ENCODE results near the gene SMAD7.

SMAD7 gene

DNA sequence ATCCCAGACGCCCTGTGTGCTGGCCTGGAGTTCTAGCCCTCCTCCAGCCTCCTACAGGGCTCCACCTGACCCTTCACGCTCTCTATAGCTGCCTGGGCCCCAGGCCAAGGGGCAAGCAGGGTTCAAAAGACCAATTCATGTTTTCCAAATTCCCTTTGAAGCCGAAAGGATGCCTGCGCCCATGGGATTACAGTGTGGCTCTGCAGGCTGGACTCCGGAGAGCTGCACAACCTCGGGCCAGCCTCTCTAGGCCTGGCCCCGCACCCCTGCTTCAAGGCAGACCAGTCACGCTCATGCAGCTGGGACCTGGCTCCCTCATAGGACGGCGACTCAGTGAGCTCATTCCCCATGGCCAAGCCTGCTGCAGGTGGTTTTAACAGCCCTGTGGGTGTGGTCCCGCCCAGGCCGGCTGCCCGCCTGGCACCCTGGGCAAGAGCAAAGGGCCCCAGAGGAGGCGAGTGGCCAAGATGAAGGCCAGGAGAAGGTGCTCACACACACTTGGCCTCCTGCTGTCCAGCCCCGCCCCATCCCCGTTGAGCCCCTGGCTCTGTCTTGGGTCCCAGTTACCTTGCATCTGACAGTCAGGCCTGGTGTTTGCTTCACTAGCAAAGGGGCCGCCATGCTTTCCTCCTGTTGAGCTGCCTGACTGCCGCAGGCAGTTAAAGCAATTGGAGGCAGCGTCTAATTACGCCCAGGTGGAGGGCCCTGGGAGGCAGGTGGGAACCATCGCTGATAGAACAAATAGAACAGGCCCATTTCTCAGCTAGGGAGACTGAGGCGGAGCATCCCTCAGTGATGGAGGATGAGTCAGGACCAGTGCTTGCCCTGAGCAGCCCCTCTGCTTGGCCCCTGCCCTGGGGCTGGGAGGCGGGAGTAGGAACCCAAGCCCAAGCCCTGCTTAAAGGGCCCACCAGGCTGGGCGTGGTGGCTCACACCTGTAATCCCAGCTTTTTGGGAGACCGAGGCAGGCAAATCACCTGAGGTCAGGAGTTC lies 56.9 kb downstream of the SMAD7 start:
- DNase-seq: no peak

DNA sequence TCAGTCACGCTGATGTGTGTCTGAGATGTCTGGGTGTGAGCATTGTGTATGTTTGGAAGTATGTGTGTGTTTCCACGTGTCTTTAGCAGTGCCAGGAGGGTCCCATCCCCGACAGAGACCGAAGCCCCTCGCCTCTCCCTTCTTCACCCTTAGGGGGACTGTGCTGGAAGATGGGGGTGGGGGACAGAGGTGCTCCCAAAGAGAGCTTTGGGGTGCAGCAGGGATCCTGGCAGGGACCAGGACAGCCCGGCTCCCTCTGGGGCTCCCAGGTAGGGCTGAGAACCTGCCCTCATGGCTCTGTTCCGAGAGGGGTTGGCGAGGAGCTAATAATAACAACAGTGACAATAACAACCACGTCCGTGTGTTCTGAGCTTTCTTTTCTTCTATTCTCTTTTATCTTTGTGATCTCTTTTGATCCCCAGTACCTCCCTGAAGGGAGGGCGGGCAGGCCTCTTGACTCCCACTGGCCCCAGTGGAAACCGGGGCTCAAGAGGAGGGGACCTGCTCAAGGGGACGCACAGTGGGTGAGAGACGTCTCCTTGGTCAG lies 57.6 kb downstream of the SMAD7 start:
- DNase-seq: no peak

DNA sequence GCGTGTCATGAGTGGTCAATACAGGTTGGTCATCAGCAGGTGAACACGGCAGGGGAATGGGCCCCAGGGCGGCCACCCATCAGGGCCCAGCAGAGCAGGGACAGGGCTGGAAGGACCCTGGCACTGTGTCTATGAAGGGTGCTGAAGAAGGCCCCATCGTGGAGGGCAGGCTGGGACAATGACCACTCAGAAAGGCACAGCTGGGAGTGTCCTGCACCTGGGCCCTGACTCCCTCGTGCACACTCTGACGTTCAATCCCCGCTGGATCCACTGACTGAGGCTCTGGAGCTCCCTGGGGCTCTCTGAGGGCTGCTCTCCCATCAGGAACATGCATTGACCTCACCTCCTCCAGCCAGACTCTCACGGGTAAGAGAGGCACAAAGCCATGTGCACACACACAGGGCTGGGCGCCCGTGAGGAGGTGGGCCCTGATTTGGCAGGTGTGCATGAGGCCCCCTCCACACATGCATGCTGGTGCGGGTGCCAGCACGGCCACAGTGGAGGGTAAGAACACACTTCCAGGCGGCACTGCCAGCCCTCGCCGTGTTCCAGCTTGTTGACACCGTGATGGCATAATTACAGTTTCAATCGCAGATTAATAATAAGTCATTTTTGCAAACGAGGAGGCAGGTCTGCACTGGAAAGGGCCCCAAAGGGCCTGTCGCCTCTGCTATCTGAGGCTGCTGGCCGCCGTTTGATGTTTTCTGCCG lies 58.5 kb downstream of the SMAD7 start:
- DNase-seq: no peak

DNA sequence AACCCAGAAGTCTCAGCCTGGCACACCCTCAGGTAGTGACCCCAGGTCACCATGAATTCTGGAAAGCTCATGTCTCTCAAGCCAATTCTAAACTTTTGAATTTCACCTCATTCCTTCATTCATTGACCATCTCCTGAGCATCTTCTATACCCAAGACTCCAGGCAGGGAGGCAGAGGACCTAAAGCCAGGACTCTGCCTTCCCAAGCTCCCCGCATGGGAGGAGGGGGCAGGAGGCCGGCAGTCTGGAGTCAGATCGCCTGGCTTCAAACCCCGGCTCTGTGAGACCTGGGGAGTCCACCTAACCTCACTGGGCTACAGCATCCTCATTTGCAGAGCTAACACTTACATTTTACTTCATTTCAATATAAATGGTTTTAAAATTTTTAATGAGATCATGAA lies 59.0 kb downstream of the SMAD7 start:
- no peak for DNase-seq

DNA sequence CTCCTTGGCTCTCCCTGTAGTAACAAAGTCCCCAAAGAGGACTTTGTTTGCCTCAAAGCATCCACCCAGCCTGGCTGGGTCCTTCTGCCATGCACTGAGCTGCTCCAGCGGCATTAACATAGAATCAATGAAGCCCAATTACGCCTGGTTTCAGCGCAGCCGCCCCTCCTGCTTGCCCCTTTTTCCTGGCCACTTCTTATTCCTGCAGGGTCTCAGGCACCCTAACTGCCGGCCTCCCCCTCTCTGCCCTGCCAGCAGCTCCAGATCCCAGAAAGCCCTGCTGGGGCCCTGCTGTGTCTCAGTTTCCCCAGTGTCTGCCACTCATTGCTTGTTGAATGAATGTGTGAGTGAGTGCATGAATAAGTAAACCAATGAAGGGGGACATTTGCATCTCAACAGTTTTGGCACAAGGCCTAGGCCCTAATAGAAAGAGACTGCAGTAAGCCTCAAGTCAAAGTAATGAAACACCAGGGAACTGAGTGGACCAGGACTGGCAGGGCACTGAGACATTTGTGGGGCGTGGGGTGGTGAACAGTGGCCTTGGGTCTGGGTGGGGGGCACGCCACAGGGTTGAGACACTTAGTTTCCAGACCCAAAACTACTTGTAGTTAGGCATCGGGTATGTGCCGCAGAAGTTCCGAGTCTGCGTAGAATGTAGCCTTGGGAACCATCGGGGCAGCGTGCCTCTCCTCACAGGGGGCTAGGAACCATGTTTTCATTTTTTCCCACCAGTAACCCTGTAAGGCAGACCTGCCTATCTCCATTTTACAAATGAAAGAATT lies 60.6 kb downstream of the SMAD7 start:
- DNase-seq: no peak

DNA sequence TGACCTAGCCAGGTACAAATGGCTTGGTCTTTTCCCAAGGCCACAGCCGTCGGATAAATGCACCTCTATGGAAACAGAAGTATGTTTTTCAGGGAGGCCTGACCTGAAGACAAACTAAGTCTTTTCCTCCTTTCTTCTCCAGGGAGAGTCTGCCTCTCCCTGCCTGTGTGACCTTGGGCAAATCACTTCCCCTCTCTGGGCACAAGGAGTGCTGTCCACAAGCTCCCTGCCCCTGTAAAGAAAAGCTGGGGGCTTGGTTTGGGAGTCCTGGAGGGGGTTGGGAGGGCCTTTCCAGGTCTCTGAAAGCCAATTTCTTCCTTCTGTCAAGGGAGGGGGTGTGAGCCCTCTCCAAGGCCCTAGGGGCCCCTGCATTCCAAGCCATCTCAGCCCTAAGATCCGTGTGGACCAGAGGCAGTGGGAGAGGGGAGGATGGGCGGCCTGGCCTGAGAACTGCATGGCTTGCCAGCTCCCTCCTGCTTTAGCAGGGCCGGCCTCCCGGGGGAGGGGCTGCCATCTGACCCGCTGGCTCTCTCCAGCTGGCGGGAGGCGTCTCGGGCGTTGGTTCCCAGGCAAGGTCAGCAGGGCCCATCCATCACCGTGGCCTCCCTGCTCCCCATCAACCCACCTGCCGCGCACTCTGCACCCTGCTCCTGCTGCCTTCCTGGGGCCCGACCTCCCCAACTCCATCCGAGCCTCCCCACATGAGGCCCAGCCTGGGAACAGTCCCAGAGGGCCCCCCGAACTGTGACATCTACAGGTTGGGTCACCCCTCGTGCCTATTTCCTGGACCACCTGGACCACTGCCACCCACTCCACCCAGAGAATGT lies 61.4 kb downstream of the SMAD7 start:
- no peak for DNase-seq

DNA sequence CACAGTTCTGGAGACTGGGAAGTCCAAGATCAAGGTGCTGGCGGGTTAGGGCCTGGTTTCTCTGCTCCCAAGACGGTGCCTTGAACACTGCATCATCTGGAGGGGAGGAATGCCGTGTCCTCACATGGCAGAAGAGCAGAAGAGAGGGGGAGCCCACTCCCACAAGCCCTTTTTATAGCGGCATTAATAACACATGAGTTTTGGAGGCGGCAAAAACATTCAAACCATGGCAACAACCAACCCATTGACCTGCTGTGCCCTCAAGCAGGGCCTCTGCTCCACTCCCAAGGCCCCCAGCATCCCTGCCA lies 62.0 kb downstream of the SMAD7 start:
- no peak for DNase-seq

DNA sequence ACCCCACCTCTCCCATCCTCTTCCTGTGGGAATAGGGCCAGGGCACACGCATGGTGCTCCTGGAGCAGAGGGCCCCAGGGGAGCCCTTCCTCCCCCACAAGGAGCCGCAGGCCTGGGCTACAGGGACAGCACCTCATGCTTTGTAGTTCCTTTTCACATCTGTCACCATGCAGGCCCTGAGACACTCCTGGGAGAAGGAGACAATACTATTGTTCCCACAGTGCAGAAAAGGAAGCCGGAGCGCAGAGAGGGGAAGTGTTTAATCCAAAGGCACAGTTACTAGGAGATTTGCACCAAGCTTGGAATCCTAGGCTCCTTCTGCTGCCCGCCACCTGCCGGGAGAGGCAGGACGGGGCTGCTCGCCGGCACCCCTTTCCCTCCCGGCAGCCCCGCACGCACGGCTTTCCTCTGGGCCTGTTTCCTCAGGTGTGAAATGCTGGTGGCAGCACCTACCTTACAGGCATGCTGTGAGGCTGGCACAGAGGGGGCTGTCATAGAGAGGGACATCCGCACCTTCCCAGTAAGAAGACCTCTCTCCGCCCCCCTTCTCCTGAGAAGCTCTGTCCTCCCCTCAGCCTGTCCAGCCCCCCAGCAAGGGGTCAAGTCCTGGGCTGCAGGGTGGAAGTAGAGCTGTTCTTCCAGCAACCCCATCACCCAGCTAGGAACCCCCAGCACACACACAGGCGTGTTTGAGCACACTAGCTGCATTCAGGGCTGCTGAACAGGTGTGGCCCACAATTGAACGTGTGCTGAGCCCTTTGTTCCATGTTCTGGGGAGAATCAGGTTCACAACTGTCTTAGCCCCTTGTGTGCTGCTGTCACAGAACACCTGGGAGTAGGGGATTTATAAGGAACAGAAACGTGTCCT lies 62.6 kb downstream of the SMAD7 start:
- DNase-seq: no peak

DNA sequence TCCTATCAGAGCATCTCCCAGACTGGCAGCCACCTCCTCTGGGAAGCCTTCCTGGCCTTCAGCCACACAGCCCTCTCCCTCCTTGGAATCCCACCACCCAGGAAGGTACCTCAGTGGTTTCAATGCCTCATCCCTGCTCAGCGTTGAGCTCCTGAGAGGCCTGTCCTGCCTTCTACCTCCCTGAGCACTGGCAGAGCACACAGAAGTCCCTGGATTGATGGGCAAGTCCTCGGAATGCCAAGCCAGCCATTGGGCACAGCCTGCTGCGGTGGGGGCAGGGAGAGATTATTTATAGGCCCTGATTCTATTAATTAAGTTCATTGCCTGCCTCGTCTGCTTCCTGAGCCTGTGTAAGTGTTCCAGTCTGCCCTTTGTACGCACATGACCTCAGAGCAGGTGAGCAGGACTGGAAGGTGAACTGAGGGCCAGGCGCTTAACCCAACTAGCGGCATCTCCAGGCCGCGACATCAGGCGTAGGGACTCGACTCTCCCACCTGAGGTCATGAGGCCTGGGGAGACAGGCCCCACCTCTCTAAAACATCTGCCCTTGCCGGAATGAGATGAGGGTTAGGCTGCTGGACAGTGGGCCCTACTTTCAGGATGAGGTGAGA lies 63.4 kb downstream of the SMAD7 start:
- no peak for DNase-seq

DNA sequence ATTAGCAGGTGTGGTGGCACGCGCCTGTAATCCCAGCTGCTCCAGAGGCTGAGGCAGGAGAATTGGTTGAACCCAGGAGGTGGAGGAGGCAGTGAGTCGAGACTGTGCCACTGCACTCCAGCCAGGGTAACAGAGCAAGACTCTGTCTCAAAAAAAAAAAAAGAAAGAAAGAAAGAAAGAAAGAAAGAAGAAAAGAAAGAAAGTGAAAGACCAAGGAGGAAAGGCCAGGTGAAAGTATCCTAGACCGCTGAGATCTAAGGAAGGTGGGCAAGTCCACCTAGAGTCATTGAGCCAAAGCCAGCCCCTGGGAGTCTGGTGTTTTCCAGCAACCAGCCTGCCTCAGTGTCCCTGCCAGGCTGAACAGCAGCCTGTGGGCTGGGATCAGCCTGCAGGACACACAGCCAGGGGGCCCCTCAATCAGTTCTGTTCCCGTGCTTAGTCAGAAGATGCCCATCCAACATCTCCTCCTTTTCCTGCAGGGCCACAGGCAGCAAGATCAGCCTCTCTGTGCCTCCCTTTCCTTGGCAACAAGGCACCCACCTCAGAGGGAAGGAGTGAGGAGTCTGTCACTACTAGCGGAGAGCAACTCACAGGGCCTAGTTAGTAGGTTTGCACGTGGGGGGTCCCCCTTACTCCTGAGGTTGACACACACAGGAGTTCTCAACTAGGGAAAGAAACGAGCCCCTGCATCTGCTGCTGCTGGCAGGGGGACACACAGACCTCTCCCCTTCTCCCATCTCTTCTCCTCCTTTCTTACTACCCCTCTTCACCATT lies 64.1 kb downstream of the SMAD7 start:
- no peak for DNase-seq

DNA sequence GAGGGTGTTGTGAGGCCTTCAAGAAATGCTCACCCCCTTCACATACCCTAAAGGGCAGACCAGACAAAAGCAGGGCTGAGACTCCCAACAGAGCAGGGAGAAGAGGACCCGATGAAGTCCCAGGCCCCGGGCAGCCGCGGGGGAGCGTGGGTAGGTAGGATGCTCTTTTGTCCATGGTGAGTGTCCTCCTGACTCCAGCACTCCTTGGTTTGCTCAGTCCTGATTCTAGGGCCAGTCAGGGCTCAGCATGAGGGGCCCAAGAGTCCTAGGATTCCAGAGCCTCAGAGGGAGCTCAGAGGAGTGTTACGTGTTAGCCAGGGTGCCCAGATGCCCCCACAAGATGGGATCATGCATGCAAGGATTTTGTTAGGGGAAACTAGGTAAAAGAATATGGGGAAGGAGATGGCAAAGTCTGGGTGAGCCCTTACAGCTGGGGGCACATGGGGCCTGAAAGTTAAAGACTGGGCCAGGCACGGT lies 64.8 kb downstream of the SMAD7 start:
- no peak for DNase-seq

DNA sequence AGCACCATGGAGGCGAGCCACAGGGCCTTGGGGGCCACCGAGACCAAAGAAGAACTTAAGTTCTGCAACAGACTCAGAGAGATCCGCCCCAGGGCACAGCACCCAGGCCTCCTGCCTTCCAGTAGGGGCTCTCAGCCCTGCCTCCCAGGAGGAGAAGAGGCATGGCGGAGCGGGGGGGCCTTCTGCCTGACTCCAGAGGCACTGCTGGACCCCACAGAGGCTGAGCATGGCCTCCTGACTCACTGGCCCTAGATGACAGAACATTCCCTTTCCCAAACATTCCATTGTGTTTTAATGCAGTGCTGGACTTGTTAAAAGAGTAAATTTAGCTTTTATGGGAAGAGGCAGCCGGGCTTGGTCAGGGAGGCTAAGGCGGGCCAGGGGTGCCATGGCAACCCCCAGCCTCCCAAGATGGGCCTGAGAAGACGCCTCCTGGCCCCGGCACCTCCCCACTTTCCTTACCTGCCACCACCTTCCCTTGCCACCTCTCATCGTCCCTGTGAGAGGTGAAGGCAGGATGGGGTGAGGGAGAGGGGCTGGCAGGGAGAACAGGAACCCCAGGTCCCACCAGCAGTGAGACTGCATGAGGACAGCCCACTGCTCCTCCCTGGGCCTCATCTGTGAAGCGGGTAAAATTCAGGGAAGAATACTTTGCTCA lies 65.4 kb downstream of the SMAD7 start:
- no peak for DNase-seq

DNA sequence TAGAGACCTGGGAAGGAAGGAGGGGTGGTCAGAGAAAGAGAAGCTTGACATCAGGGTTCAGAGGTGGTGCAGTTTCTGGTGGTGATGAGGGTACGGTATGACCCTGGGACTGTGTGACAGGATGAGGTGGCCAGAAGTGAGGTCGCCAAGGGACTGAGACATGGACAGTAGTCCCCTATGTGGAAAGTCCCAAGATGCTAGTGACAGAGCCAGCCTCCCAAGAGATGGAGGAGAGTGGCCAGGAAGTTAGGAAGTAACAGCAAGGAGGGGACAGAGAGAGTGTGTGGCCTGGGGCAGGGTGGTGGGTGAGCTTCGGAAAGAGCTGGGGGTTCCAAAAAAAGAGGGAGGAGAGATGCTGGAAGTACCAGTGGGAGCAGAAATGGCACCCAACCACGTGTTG lies 66.0 kb downstream of the SMAD7 start:
- no peak for DNase-seq

DNA sequence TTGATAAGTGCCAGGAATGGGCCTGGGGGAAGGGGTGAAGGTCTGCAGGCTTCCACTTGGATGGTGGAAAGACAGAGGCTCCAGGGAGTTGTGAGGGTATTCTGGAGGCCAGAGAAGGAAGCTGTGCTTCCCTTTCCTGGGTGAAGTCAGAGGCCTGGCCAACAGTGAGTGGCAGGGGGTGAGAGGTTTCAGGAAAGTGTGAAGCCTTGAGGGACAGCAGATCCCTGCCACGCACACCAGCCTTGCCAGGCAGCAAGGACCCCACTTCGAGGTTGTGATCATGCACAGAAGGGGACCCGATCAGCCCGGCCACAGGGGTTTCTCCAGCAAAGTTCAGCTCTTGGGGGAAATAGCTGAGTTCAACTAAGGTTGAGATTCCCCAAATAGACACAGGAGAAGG lies 66.5 kb downstream of the SMAD7 start:
- DNase-seq: no peak

DNA sequence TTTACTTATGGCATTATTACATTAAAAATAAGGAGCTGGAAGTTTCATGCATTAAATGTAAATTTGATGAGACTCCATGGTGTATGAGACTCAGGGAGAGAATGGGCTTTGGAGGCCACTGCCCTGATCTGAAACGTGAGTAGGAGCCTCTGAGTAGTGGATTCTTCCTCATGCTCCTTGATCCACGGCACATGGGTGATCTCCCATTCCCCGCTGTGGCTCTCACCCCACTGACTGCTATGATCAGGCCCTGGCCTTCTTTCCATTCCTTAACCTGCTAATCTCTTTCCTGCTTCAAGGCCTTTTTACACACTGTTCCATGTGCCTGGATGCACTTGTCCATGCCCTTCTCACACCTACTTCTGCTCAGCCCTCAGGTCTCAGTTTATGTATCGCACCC lies 68.4 kb downstream of the SMAD7 start:
- no peak for DNase-seq

DNA sequence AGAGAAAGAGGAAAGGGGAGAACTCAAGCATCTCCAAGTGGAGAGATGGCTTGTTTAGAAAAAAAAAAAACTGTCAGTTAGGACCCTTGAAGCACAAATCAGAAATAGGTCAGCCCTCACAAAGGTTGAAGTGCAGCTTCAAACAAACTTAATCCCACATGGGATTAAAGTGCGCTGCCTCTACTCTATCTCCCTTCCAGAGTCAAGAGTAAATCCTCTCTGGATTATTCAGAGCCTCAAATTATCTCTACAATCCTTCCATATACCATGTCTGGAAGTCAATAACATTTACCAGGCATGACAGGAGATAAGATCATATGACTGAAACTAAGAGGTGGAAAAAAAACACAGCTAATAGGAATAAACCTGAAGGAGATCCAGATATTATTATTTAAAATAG lies 69.8 kb downstream of the SMAD7 start:
- no peak for DNase-seq

DNA sequence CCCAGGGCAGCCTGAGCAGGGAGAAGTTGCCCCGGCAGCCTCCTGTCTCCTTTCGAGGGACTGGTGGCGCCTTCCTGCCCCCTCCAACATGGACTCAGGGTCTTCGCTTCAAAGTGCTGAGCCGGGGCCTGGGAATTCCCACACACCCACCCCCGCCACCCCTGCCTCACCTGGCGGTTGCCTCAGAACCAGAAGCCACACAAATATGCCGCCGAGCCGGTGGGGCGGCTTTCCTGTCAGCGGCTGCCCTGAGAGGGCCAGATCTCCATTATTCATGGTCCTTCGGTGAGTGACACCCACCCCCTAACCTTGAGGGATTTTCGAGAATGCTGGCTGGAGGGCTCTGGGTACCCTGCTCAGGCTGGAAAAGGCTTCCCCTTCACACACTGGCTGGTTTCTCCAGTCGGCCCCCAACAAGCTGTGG lies 71.7 kb downstream of the SMAD7 start:
- DNase-seq: no peak

DNA sequence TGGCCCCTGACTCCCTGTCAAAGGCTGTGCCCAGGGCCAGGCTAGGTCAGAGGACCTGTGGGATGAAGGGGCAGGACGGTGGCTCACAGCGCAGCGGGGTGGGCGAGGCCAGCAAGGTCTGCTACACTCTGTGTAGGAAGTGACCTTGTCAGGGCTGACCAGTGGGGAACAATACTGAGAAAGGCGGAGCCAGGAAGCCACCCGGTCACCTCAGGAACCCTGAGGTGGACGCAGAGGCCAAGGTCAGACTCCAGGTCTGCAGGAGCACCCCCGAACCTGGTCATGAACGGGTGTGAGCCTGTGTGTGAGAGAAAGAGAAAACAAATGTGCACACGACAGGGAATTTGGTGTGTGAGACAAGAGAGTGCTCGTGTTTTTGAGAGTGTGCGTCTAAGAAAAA lies 72.3 kb downstream of the SMAD7 start:
- DNase-seq: no peak

DNA sequence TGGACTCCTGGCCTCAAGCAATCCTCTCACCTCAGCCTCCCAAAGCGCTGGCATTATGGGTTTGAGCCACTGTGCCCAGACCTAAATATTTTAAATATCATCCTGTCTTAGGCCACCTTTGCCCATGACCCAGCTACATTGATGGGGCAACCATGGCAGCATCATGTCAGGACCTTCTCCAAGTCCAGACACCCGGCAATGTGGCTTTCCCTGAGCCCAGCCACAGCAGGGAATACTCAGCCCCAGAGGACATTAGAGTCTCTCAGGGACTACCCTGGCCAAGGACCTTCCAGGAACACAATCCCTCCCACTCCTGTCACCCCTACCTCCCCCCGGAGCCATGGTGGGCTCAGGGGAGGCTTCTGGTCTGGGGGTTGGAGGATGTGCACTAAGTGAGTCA lies 72.8 kb downstream of the SMAD7 start:
- no peak for DNase-seq

Data from stimulated activated CD4-positive, alpha-beta T cell treated with anti-CD3 and anti-CD28 coated beads, Interleukin-4, amount 100 ng/mL, for 4 hours (primary cell).